HG02642 (cell line): ENCODE results near the gene MATN1.
"Not testable (repeated sequence)": the region's sequence is repeated elsewhere in the genome, so short reads cannot be mapped to it uniquely, and the experiment has no call there.

ENCODE experiments used
- ATAC-seq: cut with Tn5 transposase; IDR thresholded peaks from one replicate; pipeline ENCODE4 v1.9.1; 2021; ENCODE audit warnings: mild to moderate bottlenecking; ENCODE audit not compliant: unreplicated experiment, poor library complexity

The MATN1 gene, protein sequence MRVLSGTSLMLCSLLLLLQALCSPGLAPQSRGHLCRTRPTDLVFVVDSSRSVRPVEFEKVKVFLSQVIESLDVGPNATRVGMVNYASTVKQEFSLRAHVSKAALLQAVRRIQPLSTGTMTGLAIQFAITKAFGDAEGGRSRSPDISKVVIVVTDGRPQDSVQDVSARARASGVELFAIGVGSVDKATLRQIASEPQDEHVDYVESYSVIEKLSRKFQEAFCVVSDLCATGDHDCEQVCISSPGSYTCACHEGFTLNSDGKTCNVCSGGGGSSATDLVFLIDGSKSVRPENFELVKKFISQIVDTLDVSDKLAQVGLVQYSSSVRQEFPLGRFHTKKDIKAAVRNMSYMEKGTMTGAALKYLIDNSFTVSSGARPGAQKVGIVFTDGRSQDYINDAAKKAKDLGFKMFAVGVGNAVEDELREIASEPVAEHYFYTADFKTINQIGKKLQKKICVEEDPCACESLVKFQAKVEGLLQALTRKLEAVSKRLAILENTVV

DNA sequence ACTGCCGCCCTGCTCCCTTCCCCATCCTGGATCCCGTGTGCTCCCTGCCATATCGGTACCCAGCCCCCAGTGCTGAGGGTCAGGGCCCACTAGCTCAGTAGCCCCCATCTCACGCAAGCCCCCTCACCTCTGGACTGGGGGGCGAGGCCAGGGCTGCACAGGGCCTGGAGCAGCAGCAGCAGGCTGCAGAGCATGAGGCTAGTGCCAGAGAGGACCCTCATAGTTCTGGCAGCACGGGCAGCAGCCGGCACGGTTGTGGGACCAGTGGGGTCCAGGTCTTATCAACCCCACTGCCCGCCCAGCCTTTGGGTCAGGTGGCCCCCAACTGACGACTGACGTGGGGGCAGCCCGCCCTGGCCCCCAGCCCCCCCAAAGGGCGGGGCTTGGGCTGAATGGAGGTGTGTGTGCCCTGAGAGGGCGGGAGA is at the start of gene MATN1:
Gene MATN1, minus strand, starts transcription at position 255 of the 425 bp plus-strand sequence. Its CDS starts 34 bp downstream, at position 221.
- no peak for ATAC-seq

DNA sequence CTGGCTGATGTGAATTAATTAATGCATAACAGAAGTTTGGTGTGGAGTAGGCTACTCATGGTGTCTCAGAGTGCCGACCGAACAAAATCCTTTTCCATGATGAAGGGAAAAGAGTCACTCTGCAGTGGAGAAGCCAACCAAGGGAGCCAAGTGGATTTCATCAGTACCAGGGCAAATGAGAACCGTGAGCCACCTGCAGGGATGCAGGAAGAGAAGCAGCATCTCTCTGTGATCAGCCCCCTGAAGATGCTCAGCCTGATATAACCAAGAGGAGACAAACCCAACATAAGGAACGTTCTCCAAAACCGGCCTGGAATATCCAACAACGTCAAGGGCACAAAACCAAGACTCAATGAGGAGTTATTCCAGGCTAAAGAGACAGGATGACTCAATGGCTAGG is 47.6 kb upstream of the MATN1 start:
- no peak for ATAC-seq

DNA sequence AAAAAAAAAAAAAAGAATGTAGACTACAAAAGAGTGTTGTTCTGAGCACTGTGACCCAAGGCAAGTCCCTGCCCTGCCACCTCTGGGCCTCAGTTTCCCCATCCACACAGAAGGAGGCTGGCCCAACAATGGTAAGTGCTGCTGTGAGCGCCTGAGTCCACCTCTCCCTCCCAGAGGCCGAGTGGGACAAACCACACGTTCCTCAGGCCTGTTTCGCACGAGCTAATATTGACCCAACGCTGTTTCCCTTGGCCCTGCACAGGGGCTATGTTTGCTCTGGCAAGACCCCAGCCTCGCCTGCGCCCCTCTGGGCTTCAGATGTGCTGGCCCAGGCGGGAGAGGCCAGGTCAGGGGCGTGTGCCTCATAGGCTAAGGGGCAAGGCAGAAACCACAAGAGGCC is 46.8 kb upstream of the MATN1 start:
- no peak for ATAC-seq

DNA sequence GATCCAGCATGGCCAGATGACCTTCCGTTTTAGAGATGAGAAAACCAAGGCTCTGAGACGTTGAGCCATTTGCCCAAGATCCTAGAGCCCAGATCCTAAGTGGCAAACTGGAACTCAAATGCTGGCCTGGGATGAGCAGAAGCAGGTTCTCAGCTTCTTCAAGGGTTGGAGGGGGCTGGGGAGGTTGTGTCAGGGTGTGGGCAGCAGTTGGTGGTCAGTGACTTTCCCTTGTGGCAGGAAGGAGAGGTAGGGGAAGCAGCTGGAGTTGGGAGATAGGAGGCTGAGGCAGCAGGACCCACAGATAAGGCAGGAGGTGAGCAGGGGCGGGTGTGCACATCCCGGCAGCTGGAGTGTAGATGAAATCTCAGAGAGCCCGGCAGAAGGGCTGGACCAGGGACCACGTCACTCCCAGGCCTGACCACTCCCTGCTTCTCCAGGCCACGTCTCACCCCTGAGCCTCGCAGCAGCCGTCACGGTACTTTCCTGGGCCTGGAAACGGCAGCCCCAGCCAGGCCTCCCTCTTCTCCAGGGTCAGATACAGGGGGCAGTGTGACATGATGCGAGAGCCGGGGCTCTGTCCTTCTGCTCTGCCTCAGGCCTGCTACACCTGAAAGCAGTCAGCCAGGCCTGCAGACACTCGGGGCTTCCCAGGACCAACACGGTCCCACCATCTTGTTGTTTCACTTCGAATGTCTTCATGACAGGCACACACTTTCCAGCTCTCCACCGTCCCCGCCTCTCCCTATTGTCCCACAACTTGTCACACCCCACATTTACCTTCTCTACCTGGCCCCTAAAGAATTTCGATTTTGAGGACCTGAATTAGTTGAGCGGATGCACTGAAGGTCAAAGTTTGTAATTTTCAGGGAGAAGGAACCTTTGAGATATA is 45.7 kb upstream of the MATN1 start:
- no peak for ATAC-seq

DNA sequence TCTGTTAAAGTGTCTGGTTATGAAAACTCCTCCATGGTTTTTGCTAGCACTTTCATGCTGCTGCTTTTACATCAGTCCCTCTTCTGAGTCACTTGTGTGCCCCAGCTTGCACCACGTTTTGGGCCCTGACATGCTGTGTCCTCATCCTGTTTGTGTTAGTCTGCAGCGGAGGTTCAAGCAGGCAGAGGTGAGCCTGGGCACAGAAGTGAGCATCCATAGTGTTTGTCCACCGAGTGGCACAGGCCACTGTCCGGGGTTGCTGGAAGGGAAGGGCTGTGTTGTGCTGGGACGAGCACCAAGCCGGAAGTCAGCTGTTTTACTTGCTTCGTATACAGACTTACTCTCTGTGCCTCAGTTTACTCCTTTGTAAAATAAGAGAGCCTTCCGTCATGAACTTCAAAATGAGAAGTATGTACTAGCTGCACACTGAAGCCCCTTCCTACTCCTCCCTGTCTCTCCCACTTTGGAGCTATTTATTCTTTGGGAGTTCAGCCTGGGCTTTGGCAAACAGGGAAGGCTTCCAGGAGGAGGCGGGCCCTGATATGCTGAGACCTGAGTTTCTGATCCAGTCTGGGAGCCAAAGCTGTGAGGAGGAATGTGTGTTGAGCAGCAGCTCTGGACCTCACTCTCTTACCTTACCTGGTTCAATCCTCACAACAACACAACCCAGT is 44.9 kb upstream of the MATN1 start:
- ATAC-seq: no peak

DNA sequence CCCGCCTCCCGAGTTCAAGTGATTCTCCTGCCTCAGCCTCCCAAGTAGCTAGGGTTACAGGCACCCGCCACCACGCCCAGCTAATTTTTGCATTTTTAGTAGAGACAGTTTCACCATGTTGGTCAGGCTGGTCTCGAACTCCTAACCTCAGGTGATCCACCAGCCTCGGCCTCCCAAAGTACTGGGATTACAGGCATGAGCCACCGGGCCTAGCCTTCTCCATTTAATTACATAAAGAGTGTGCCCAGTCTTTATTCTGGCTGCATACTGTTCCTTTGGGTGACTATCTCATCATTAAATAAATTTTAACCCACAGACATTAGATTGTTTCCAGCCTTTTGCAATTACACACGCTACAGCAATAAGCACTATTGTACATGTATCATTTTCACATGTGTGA is 43.6 kb upstream of the MATN1 start:
- not testable (repeated sequence) for ATAC-seq

DNA sequence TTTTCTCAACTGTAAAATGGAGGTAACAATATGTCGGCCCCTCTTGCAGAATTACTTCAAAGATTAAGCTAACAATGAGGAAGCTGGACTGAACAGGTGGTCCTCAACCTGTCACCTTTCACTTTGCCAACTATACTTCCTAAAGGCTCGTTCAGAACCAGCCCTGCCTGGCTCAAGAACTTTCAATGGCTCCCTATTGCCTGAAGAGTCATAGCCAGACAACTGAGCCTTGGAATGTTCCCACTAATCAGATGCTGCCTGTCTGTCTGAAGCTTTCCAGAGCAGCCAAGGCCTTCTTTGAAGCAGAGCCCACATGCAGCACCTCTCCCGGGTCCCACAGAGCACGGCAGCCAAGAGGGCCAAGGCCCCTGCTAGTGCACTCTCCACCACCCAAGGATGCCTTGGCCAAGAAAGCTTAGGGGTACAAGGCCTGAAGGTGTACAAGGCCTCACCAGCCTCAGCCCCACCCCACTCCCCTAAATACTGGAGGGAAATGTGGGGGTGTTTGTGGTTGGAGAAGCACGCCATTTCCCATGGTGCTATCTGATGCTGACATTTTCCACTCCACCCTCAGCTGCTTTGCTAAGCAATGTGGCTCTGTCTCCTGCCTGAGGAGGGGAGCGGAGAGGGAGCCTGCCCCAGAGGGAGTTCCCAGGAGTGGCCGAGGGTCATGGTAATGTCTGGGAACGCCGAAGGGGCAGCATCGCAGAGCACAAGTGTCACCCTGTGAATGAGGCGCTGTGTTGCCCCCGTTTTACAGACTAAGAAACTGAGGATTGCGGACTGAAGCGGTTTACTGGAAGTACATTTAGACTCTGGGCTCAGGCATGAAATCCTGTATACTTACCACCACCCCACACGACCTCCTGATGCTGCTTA is 42.4 kb upstream of the MATN1 start:
- ATAC-seq: no peak

DNA sequence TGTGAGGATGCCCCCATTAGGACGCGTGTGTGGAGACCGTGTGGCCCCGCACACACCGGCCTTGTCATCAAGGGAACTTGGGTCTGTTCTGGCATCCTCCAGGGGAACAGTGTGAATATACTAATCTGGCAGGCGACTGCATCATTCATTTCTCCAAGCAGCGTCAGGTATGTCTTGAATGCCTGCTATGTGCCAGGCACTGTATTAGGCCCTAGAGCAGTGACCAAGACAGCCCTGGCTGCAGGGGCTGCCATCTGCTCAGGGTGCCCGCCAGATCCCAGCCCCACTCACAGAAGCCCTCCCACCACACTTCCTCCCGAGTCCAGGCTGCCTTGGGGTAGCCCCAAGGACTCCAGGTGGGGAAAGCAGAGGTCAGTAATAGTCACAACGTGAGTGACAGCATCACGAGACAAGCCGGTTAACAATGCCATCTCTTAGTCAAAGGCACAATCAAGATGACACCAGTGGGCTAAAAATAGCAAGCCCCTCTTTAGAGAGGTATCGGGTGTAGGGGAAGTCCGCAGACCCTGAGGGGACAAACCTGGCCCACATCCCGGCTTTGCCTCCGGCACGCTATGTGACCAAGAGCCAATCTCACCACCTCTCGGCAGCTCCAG is 41.7 kb upstream of the MATN1 start:
- peak; percentile 38 for ATAC-seq

DNA sequence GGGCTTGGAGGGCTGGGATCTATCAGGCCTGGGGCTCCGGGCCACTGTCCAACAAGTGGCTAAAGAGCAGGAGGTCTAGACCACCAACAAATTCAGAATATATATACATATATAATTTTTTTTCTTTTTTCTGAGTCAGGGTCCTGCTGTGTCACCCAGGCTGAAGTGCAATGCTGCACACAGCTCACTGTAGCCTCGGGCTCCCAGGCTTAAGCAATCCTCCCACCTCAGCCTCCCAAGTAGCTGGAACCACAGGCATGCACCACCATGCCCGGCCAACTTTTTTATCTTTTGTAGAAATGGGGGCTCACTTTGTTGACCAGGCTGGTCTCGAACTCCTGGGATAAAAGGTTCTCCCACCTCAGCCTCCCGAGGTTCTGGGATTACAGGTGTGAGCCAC is 41.0 kb upstream of the MATN1 start:
- no peak for ATAC-seq

DNA sequence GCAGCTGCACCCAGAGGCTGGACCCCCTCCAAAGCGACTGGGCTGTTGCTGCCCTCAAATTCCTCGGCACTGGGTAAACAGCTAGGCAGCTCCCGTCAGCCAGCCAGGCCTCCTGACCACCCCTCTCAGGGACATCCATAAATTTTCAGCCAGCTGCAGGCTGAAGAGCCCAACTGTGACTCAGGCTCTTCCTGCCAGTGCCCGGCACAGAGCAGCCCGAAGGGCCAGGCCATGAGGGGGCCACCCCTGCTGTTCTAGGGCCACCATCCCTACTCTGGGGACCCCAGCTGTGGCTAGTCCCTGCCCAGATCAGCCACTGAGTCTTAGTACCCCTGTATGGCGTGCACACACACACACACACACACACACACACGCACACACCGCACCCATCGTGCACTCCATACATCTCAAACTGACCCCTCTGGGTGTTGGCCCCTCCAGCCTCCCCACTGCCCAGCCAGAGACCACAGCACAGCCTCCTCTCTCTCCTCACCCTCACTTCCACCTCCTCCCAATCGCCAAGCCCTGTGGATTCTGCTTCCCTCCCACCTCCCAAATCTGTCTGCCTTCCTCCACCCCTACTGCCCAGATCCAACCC is 40.4 kb upstream of the MATN1 start:
- no peak for ATAC-seq

DNA sequence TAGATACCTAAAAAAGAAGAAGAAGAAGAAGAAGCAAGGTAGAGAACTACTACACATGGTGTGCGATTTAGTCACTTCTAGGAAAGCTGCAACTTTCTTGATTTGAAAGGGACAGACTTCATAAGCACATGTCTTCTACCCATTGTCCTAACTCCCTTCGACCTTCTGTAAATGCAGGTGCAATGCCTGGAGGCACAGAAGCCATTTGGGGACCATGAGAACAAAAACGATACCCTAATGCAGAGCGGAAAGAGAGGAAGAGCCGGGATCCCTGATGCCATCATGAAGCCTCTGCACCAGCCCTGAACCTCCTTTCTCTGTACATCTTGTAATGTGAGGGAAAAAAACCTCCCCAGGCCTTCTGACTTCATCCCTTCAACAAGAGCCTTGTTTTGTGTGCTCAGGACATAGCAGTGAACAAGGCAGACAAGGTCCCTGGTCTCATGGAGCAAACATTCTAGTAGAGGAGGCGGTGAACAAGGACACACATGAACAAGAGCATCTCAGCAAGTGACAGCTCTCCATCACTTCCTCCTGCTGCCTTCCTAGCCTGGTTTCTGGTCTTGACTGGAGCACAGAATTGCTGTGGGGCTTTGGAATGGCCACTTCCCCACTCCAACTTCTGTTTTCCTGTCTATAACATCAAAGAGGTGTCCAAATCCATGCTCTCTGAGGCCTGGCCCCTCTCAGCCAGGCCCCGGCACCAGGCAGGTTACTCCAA is 39.7 kb upstream of the MATN1 start:
- ATAC-seq: no peak

DNA sequence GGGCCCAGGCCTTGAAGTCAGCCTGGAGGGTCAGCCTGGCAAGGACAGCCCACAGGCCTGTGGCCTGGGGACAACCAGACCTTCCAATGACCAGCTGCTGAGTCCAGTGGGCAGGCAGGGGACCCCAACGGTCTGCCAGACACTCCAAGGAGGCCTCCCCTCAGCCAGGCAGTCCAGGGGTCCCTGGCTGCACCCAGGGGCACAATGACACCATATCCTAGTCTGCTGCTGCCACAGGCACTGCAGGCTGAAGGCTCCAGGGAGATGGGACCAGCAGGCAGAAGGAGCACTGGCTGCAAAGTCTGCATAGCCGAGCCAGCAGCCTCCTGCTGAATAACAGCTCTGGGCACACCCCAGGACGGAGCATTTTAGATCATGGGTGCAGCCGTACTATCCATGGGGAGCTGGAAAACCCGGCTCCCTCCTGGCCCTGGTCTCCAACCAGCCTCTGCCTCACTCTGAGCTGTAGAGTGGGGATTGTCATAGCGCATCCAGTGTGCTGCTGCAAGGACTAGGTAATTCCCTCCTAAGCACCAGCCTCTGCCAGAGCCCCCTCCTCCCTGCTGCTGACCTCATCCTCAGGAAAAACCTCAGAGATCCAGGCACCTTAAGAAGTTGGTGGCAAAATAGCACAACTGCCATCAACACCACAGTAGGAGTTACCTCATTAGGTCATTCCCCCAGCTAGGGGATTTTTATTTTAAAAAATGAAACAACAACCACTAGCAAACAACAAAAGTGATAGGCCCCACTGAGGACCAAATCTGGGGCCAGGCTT is 39.0 kb upstream of the MATN1 start:
- no peak for ATAC-seq

DNA sequence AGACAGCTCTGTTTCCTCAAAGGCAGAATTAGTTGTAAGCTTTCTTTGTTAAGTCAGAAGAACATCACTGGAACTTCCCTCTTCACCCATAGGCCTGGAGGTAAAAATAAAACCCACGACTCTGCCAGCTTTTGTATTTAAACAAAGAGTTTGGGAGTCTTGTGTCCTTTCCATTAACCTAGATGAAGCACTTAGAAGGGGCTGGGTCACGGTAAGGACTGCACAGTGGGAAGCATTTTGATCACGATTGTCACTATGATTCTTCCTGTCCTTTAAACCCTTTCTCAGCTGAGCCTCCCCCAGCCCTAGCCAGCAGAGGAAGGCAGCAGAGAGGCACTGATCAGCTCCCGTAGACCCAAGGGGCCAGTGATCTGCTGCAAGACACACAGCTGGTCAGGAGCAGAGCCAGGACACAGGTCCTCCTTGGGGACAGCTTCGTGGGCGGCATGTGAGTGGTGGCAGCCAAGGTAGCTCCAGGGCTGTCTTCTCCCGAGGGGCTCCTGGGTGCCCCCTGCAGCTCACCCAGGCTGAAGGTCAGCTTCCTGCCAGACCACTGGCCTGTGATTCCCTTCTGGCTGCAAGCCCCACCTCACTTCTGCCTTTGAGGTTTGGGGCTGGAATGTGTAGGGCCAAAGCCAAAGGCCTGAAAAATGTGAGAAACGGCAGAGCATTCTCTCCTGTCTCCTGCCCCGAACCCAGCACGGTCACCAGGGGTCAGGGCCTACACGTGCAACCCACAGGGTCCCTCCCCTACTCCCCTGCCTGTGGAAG is 38.2 kb upstream of the MATN1 start:
- no peak for ATAC-seq

DNA sequence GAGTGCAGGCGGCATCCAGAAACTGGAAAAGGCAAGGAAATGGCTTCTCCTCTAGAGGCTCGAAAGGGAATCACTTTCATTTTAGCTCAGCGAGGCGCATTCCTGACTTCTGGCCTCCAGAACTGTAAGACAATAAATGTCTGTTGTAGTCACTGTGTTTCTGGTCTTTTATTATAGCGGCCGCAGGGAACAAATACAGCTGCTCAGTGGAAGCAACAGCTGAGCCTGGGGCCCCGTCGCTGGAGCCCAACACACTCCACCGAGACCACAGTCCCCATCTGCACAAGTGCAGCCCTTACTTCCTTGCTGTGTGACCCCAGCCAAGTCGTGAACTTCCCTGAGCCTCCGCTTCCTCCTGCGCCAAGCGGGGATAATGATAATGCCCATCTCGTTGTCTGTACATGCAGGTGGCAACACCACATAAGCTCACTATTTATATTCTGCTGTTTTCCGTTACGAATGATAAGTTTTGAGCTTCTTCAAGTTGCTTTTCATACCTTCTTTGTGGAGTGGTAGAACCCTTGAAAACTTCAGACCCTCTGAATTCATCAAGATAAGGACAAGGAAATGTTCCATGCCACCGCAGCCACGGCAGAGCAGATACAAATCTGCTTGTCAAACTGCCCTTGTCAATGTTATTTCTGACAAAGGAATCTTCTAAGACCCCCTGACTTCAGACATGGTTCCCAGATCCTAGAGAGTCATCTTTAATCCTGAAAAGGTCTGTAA is 37.4 kb upstream of the MATN1 start:
- no peak for ATAC-seq

DNA sequence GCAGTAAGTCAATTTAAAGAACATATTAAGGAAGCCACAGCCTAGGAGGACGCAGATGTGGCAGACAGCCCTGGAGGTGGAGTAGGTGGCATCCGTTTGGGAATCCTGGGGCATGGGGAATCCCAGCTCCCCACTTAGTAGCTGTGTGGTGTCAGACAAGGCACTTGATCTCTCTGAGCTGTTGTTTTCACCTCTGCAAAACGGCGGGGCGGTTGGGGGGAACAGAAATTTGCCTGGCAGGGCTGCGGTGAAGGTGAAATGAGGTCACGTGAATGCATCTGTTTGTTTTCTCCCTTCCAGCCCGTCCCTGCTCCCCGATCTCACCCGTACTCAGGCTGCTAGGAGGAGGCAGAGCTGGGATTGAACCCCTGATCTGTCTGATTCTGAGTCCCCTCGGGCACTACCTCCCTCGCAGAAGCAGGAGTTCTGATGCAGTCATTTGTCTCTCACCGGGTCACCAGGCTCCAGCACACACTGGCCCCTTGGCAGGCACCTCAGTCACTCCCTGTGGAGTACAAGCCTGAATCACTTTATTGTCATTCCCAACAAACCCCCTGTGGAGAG is 36.4 kb upstream of the MATN1 start:
- no peak for ATAC-seq
